GM12891 (cell line): Measurements from ENCODE around the gene GRM7.

Experiments
- POLR2A ChIP-seq: IDR thresholded peaks from 2 replicates; pipeline ENCODE4 v1.6.1; 2011; ENCODE audit warnings: low read depth, low read length, control low read depth
- POLR2AphosphoS5 ChIP-seq: IDR thresholded peaks from 2 replicates; pipeline ENCODE4 v1.6.1; 2011; ENCODE audit warnings: low read depth, low read length, control low read depth
- TAF1 ChIP-seq: IDR thresholded peaks from 2 replicates; pipeline ENCODE4 v1.6.1; 2011; ENCODE audit warnings: low read depth, low read length, control low read depth

- TF ChIP-seq POLR2A = no peak
- no peak for TF ChIP-seq POLR2AphosphoS5
- no peak for TF ChIP-seq TAF1
Observed at GRCh38 chr3:7456386-7456785, 595.5 kb downstream of the GRM7 start.
